Stimulated activated CD8-positive, alpha-beta memory T cell treated with anti-CD3 and anti-CD28 coated beads, Interleukin-7, amount 100 ng/mL, for 24 hours (primary cell): Measurements from ENCODE around the gene EXOSC5.
"Not testable (repeated sequence)": the region's sequence is repeated elsewhere in the genome, so short reads cannot be mapped to it uniquely, and the experiment has no call there.

ENCODE experiments used
- DNase-seq: peaks from one replicate; pipeline ENCODE4 v3.0.0-alpha.2; 2020; ENCODE audit warnings: low read depth

Gene EXOSC5

GRCh38 chr19:41426116-41426841, 29.1 kb upstream of the EXOSC5 start:
- DNase-seq = no peak

- no peak for DNase-seq
Measured at GRCh38 chr19:41425174-41426115, 28.3 kb upstream of the EXOSC5 start.

GRCh38 chr19:41424335-41425173, 27.4 kb upstream of the EXOSC5 start:
- no peak for DNase-seq

DNA sequence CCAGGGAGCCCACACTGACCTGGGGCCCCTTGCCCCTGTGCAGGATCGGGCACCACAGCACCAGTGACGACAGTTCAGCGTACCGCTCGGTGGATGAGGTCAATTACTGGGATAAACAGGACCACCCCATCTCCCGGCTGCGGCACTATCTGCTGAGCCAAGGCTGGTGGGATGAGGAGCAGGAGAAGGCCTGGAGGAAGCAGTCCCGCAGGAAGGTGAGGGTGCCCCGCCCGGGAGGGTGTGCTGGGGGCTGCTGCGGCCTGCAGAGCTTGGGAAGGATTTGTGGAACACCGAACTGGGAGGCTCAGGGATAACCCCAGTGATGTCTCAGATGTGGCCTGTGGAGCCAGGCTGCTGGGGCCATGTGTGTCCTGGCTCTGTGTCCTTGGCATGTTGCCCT, 25.8 kb upstream of the EXOSC5 start:
- no peak for DNase-seq

DNA sequence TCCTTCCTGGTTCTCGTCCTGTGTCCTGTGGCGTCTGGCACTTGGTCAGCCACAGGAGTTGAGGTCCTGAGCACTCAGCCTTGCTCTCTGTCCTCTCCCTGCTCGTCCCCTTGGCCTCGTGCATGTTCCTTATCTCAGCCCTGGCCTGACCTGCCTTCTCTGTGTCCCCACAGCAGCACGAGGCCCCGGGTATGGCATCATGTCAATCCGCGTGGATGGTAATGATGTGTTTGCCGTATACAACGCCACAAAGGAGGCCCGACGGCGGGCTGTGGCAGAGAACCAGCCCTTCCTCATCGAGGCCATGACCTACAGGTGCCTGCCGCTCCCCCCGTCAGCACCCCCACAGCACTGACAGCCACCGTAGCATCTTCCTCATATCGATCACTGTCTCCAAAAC, 25.3 kb upstream of the EXOSC5 start:
- DNase-seq = no peak

- DNase-seq = no peak
Measured at GRCh38 chr19:41421973-41422372, 24.8 kb upstream of the EXOSC5 start.

DNA sequence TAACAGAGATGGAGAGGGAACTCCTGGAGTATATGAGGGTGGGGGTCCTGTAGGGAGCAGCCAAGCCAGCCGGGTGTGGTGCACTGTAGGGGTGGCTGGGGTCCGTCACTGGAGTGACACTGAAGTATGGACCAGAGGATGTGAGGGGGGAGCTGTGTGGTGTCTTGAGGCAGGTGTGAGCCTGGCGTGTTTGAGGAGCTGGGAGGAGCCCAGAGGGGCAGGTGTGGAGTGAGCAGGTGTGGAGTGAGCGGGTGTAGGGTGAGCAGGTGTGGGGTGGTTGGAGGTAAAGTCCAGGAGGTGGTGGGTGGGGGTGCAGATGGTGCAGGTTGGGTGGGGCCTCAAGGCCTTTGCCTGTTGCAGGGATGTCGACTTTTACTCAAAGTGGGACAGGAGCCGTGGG, 24.2 kb upstream of the EXOSC5 start:
- DNase-seq = no peak

- DNase-seq = no peak
Measured at GRCh38 chr19:41420101-41420880, 23.1 kb upstream of the EXOSC5 start.

DNA sequence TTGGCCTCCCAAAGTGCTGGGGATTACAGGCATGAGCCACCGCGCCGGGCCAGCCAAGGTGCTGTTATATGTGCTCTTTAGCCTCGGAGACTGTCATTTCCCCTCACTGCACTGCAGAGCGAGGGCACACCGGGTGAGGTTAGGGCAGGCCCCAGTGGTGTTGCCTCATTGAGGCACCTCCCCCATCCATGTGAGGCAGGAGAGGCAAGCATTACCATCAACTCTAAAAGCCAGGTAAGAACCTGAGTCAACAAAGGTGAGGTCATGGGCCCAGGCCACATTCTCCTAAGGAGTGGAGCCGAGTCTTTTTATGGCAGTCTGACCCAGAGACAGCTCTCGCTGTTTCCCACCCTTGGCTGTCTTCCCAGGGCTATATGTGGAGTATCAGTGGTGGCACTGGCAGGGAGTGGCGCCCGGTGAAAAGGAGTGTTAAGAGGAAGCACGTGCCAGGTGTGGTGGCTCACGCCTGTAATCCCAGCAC, 19.1 kb upstream of the EXOSC5 start:
- DNase-seq = no peak

- DNase-seq = no peak
Measured at GRCh38 chr19:41415154-41415571, 18.0 kb upstream of the EXOSC5 start.

DNA sequence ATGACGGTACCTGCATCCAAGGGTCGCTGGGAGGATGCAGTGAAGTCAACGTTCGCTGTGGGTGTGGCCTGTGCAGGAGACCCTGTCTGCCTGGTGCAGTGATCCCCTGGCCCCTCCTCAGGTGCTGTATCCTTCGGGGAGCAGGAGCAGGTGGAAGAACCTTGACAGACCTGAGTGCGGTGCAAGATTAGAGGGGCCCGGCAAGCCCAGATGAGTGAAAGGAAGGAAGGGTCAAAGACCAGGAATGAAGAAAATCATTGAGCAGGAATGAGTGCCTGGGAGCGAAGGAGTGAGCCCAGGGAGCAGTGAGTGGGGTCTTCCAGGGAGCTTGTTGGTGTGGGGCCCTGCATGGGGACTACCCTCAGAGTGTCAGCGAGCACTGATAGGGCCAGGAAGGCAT, 17.3 kb upstream of the EXOSC5 start:
- no peak for DNase-seq

DNA sequence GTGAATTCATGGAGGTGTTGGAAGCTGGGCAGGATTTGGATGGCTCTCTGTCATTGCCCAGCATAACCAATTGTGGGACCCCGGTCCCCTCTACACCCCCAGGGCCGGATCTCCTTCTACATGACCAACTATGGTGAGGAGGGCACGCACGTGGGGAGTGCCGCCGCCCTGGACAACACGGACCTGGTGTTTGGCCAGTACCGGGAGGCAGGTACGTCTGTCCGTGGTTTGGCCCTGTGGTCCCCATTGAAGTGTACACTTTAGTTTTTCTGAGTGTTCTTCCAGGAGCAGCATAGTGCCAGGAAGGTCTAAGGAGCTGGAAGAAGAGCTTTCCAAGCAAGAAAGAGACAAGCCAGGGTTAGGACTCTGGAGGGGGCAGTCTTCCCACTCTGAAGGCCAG, 16.8 kb upstream of the EXOSC5 start:
- no peak for DNase-seq

GRCh38 chr19:41412953-41413352, 15.8 kb upstream of the EXOSC5 start:
- no peak for DNase-seq

DNA sequence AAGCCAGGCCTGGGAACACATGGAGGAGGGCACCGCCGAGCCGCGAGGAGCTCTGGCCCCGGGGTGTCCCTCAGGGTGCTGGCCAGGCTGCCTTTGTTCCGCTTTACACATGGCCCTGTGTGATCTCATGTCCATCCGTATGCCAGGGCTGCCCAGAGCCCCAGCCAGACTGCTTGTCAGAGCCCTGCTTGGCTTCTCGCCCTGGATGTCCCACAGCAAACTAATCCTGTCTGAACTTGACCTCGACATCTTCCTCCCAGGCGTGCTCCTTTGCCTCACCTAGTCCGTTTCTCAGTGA, 14.8 kb upstream of the EXOSC5 start:
- DNase-seq = no peak

DNA sequence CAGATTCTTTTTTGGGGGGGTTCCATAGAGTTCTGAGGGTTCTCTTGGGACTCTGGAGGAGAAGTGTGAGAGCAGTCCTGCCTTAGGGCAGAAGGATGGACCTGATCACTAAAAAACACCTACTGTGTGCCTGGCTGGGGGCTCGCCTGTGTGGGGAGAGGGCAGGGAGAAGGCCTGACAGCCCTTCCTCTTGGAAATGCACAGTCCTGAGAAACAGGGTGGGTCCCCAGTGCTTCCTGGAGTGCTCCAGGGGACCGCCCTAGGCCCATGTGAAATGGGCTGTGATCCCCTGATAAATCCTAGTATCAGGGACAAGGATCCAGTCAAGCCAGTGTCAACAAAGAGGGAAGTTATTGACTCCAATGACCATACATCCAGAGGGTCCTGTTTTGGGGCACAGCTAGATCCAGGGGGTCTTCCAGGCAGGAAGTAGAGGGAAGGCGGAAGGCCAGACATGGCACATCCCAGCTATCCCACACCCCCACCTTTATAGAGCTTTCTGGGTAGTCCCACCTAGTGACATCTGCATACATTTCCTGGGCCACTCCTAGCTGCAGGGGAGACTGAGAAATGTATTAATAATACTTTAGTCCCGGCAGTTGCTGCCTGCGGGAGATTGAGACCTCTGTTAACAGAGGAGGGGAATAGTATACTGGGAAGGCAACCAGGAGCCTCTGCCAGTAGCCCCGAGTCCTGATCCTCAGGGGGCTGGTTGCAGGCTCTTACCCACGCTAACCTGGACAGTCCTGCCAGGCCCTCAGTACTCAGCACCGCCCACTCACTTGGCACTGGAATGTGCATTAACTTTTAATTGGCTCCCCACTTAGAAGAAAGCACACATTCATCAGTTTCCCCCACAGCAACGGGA, 14.2 kb upstream of the EXOSC5 start:
- DNase-seq = no peak

DNA sequence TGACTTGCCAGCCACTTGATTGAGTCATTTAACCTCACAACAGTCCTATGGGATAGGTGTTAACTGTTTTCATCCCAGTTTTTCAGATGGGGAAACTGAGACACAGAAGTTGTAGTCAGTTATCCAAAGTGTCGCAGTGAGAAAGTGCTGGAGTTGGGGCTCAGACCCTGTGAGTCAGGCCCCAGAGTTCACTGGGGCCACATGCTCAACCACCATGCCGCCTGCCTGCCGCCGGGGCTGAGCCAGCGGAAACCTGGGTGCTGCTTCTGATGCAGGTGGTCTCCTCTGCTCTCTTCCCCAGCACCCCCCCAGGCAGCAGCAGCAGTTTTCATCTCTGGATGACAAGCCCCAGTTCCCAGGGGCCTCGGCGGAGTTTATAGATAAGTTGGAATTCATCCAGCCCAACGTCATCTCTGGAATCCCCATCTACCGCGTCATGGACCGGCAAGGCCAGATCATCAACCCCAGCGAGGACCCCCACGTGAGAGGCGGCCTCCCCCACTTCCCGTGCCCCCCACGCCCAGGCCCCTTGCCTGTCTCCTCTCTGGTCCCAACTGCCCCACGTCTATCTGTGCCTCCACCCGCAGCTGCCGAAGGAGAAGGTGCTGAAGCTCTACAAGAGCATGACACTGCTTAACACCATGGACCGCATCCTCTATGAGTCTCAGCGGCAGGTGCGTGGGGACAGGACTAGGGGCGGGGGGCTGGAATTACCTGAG, 13.3 kb upstream of the EXOSC5 start:
- DNase-seq = no peak

- DNase-seq = no peak
Measured at GRCh38 chr19:41409288-41409687, 12.1 kb upstream of the EXOSC5 start.

DNA sequence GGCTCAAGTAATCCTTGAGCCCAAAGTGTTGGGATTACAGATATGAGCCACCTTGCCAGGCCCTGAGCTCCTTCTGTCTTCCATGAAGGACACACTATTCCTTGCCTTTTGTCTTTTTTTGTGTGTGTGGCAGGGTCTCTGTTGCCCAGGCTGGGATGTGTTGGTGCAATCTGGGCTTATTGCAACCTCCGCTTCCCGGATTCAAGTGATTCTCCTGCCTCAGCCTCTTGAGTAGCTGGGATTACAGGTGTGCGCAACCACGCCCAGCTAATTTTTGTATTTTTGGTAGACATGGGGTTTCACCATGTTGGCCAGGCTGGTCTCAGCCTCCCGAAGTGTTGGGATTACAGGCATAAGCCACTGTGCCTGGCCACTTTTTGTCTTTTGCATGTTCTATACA, 11.7 kb upstream of the EXOSC5 start:
- DNase-seq = not testable (repeated sequence)

GRCh38 chr19:41408256-41408655, 11.1 kb upstream of the EXOSC5 start:
- no peak for DNase-seq

- no peak for DNase-seq
Measured at GRCh38 chr19:41407271-41407670, 10.1 kb upstream of the EXOSC5 start.
